Measurements from ENCODE around the gene KLF12. TPM values are rescaled to one million over a fixed set of nuclear protein-coding genes. Genes with fewer than 3 reads are reported as not detected.

Gene KLF12
- total RNA-seq, 1 donor from 2014 or later, result 18.2 TPM

DNA sequence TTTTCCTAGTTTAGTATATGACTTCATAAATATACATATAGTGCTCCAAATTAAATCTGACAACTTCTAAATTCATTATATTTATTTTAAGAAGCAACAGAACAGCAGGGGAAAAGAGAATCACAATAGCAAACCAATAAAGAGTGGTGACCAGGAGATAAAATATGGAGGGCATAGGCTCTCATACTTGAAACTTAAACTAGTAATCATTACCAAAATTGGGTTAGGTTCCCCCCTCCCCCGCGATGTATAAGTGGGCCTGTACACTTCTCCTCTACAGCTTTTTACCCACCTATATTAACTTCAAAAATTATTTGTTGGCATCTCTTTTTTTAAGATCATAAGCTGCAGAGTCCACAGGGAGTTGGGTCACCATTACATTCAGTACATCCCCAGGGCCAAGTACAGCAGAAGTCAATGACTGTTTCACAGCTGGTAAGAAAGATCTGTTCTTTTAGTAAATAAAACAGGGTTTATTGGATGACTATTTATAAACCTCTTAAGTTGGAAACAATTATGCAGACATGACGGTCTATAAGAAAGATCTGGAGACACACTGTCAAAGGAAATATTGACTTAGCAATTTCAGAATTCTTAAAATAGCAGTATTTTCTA is 29.4 kb downstream of the KLF12 start:
- Histone ChIP-seq H3K4me1 (peaks cover 53% of the 10 kb centered on the region), H3K9me3 (replicated peaks) (peaks cover 10% of the 10 kb centered on the region), H3K4me3 (no peak overlapping the region), H3K27ac (replicated peaks) (no peak overlapping the region), H3K27me3 (ENCODE audit: low read depth) (no peaks in the 10 kb centered on the region), H3K36me3 (no peaks in the 10 kb centered on the region)
- DNase-seq, result no peak
- TF ChIP-seq, protein P1, sequence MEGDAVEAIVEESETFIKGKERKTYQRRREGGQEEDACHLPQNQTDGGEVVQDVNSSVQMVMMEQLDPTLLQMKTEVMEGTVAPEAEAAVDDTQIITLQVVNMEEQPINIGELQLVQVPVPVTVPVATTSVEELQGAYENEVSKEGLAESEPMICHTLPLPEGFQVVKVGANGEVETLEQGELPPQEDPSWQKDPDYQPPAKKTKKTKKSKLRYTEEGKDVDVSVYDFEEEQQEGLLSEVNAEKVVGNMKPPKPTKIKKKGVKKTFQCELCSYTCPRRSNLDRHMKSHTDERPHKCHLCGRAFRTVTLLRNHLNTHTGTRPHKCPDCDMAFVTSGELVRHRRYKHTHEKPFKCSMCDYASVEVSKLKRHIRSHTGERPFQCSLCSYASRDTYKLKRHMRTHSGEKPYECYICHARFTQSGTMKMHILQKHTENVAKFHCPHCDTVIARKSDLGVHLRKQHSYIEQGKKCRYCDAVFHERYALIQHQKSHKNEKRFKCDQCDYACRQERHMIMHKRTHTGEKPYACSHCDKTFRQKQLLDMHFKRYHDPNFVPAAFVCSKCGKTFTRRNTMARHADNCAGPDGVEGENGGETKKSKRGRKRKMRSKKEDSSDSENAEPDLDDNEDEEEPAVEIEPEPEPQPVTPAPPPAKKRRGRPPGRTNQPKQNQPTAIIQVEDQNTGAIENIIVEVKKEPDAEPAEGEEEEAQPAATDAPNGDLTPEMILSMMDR (IDR thresholded peaks at IDR 0.05; ENCODE audit: borderline replicate concordance), result no peak
- intact Hi-C loops (cut with micrococcal nuclease), result no loop called here

DNA sequence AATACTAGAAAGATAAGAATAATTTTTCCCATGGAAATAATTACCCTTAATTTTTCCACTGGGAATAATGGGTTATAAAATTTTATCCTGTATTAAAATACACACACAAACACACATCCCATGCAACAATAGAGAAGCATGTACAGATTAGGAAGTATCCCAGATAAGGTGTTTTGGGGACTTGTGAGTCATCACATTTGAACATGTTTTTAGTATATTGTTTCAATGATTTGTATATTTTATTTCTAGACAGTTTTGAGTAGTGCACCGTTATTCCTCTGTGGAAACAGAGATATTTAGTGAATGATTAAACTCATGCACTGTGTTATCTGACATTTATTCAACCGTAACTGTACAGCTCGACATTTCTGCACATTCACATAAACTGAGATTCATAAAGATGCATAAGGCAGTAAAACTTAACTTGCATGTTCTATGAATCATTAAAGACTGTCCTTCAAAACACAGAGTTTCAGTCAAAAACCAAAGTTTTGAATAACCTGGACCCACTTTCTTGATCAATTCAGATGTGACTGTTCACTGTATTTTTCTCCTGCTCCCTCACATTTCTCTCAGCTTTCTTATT is 30.1 kb downstream of the KLF12 start:
- DNase-seq, result no peak

GRCh38 chr13:74103196-74103595 is 31.0 kb downstream of the KLF12 start:
- no peaks in the 10 kb centered on the region for H3K36me3 ChIP-seq
- H3K4me3 ChIP-seq, result no peak overlapping the region
- peaks cover 10% of the 10 kb centered on the region for H3K9me3 ChIP-seq (replicated peaks)
- H3K27ac ChIP-seq (replicated peaks), result no peak overlapping the region
- intact Hi-C loops (cut with micrococcal nuclease), result no loop called here
- DNase-seq, result no peak
- H3K27me3 ChIP-seq (ENCODE audit: low read depth), result no peaks in the 10 kb centered on the region
- TF ChIP-seq, protein P1 (IDR thresholded peaks at IDR 0.05; ENCODE audit: borderline replicate concordance), result no peak
- H3K4me1 ChIP-seq, result peaks cover 45% of the 10 kb centered on the region

More for the DNA sequence above, 30.1 kb downstream of the KLF12 start:
- no peak overlapping the region for H3K27ac ChIP-seq (replicated peaks)
- intact Hi-C loops (cut with micrococcal nuclease), result no loop called here
- no peak overlapping the region for H3K4me3 ChIP-seq
- H3K36me3 ChIP-seq, result no peaks in the 10 kb centered on the region
- H3K9me3 ChIP-seq (replicated peaks), result peaks cover 10% of the 10 kb centered on the region
- TF ChIP-seq, protein P1 (IDR thresholded peaks at IDR 0.05; ENCODE audit: borderline replicate concordance), result no peak
- peaks cover 46% of the 10 kb centered on the region for H3K4me1 ChIP-seq
- no peaks in the 10 kb centered on the region for H3K27me3 ChIP-seq (ENCODE audit: low read depth)

GRCh38 chr13:74102691-74103090 is 31.5 kb downstream of the KLF12 start:
- H3K27me3 ChIP-seq (ENCODE audit: low read depth), result no peaks in the 10 kb centered on the region
- intact Hi-C loops (cut with micrococcal nuclease), result no loop called here
- peaks cover 10% of the 10 kb centered on the region for H3K9me3 ChIP-seq (replicated peaks)
- H3K27ac ChIP-seq (replicated peaks), result no peak overlapping the region
- DNase-seq, result no peak
- TF ChIP-seq, protein P1 (IDR thresholded peaks at IDR 0.05; ENCODE audit: borderline replicate concordance), result no peak
- H3K4me1 ChIP-seq, result peaks cover 50% of the 10 kb centered on the region
- no peaks in the 10 kb centered on the region for H3K36me3 ChIP-seq
- H3K4me3 ChIP-seq, result no peak overlapping the region

GRCh38 chr13:74101436-74101835 is 32.8 kb downstream of the KLF12 start:
- TF ChIP-seq, protein P1 (IDR thresholded peaks at IDR 0.05; ENCODE audit: borderline replicate concordance), result no peak
- no peak for DNase-seq
- peaks cover 60% of the 10 kb centered on the region for H3K4me1 ChIP-seq
- H3K4me3 ChIP-seq, result no peak overlapping the region
- H3K9me3 ChIP-seq (replicated peaks), result peaks cover 10% of the 10 kb centered on the region
- H3K27ac ChIP-seq (replicated peaks), result no peak overlapping the region
- no peaks in the 10 kb centered on the region for H3K36me3 ChIP-seq
- H3K27me3 ChIP-seq (ENCODE audit: low read depth), result no peaks in the 10 kb centered on the region
- intact Hi-C loops (cut with micrococcal nuclease), result no loop called here
